Endodermal cell (in vitro differentiated cells): ENCODE results near the gene ARL16. TPM values are rescaled to one million over a fixed set of nuclear protein-coding genes. Genes with fewer than 3 reads are reported as not detected.
A peak's percentile ranks its signal among the peaks of the same experiment; 100 is the strongest.

Experiments
- DNase-seq: peaks from one replicate; pipeline ENCODE4 v3.0.0-alpha.2; 2017
- H3K27ac ChIP-seq: 2 replicates; pipeline ENCODE4 v1.5.1; 2013; ENCODE audit warnings: mild to moderate bottlenecking, low read depth, low read length, moderate library complexity
- H3K27me3 ChIP-seq: 2 replicates; pipeline ENCODE4 v1.6.1; 2013; ENCODE audit warnings: mild to moderate bottlenecking, low read length, moderate library complexity; ENCODE audit not compliant: insufficient read depth, control insufficient read depth, poor library complexity, severe bottlenecking
- H3K36me3 ChIP-seq: 2 replicates; pipeline ENCODE4 v1.7.0; 2013; ENCODE audit warnings: mild to moderate bottlenecking, low read length, moderate library complexity; ENCODE audit not compliant: control insufficient read depth, insufficient read depth
- H3K4me1 ChIP-seq: one replicate; pipeline ENCODE4 v1.7.0; 2013; ENCODE audit warnings: low read length; ENCODE audit not compliant: control insufficient read depth, insufficient read depth
- H3K4me3 ChIP-seq: 2 replicates; pipeline ENCODE4 v1.5.1; 2013; ENCODE audit warnings: mild to moderate bottlenecking, low read length, moderate library complexity
- H3K9ac ChIP-seq: 2 replicates; pipeline ENCODE4 v1.6.1; 2013; ENCODE audit warnings: mild to moderate bottlenecking, low read length, moderate library complexity; ENCODE audit not compliant: poor library complexity, severe bottlenecking; ENCODE audit errors: extremely low read depth
- H3K9me3 ChIP-seq: 2 replicates; pipeline ENCODE4 v1.6.1; 2013; ENCODE audit warnings: mild to moderate bottlenecking, low read length, moderate library complexity; ENCODE audit not compliant: control insufficient read depth
- H3K27ac Mint-ChIP-seq: 2 replicates; pipeline ENCODE4 v1.8.0; 2020; ENCODE audit warnings: mixed read lengths
- H3K27me3 Mint-ChIP-seq: 2 replicates; pipeline ENCODE4 v1.8.0; 2021; ENCODE audit warnings: mild to moderate bottlenecking, mixed read lengths; ENCODE audit not compliant: insufficient read depth
- H3K36me3 Mint-ChIP-seq: 2 replicates; pipeline ENCODE4 v1.8.0; 2020; ENCODE audit warnings: low read depth, mixed read lengths
- H3K4me1 Mint-ChIP-seq: 2 replicates; pipeline ENCODE4 v1.8.0; 2020; ENCODE audit warnings: mixed read lengths
- H3K4me3 Mint-ChIP-seq: 2 replicates; pipeline ENCODE4 v1.8.0; 2020; ENCODE audit warnings: mild to moderate bottlenecking, moderate library complexity, mixed read lengths
- H3K9me3 Mint-ChIP-seq: 2 replicates; pipeline ENCODE4 v1.8.0; 2020; ENCODE audit warnings: mild to moderate bottlenecking, mixed read lengths
- WGBS, 2 experiments: methylation state at CpG; one replicate each; pipeline versions ENCODE4 v1.1.5 to v1.1.7; 2013; ENCODE audit warnings: missing lambda C conversion rate in 2 of 2, mixed read lengths in 1 of 2; ENCODE audit not compliant: insufficient coverage in 1 of 2, insufficient read length in 1 of 2; 5-methylcytosine and 5-hydroxymethylcytosine counted together
- total RNA-seq, 2 donors: library from RNA; stranded (reverse); fragmentation: NEBNext Ultra II Directional in 1 of 2; extraction: Animal tissue kit (Norgen Biotek cat#: 25700) in 1 of 2; gene quantifications; 2 replicates in 1 of 2; 3 replicates in 1 of 2; pipeline ENCODE4 v1.2.1, GENCODE V29; 2021
- TF ChIP-seq, protein P1 (sequence below): fragments of 200-600 bp; sonication (generic); conservative IDR thresholded peaks from 2 replicates; pipeline ENCODE4 v1.5.0; 2021; ENCODE audit warnings: antibody characterized with exemption, mild to moderate bottlenecking

ARL16 gene
- total RNA-seq, 2 donors from 2014 or later = 41.2 to 47.8 TPM

DNA sequence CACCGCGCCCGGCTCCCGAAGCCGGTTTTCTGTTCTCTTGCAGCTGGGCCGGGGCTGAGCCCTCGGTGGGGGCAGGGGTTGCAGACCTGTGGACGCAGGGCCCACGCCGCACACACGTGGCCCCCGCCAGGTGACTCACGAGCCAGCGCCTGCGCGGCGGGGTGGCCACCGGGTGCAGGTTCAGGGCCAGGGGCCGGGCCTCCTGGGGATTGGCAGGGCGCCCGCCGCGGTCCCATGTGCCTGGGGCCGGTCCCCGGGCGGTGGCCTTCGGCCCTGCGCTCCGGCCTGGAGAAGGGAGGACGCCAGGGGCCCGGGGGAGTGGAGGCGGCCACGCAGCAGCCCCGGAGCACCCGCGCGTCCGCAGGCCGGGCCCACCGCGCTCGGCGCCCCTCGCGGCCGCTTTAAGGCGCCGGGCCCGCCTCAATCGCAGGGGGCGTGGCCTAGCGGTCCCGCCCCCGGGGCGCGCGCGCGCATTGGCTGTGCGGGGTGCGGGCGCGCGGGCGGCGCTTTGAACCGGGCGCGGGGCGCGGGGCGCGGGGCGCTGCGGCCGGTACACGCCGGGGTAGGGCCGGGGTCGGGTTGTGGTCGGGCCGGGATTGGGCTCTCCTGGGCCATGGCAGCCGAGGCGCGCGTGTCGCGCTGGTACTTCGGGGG, 28.3 kb upstream of the ARL16 start, which contains the start of gene SLC25A10:
SLC25A10 (plus strand) TSS at position 471 of the 654 bp plus-strand sequence; CDS start at position 614, 143 bp downstream.
- Mint-ChIP-seq H3K9me3 (no peaks in the 10 kb centered on the region), H3K4me3 (peak within 1 kb of the TSS; percentile 74), H3K36me3 (peaks cover 8% of the 10 kb centered on the region), H3K27me3 (peaks cover 3% of the 10 kb centered on the region), H3K4me1 (peaks cover 6% of the 10 kb centered on the region), H3K27ac (peak within 1 kb of the TSS; percentile 75)
- Histone ChIP-seq H3K27me3 (no peaks in the 10 kb centered on the region), H3K4me3 (peak within 1 kb of the TSS; percentile 79), H3K9me3 (no peaks in the 10 kb centered on the region), H3K27ac (no peak within 1 kb of the TSS), H3K9ac (peak within 1 kb of the TSS; percentile 57), H3K36me3 (peaks cover 14% of the 10 kb centered on the region), H3K4me1 (peaks cover 12% of the 10 kb centered on the region)
- TF ChIP-seq, protein P1, sequence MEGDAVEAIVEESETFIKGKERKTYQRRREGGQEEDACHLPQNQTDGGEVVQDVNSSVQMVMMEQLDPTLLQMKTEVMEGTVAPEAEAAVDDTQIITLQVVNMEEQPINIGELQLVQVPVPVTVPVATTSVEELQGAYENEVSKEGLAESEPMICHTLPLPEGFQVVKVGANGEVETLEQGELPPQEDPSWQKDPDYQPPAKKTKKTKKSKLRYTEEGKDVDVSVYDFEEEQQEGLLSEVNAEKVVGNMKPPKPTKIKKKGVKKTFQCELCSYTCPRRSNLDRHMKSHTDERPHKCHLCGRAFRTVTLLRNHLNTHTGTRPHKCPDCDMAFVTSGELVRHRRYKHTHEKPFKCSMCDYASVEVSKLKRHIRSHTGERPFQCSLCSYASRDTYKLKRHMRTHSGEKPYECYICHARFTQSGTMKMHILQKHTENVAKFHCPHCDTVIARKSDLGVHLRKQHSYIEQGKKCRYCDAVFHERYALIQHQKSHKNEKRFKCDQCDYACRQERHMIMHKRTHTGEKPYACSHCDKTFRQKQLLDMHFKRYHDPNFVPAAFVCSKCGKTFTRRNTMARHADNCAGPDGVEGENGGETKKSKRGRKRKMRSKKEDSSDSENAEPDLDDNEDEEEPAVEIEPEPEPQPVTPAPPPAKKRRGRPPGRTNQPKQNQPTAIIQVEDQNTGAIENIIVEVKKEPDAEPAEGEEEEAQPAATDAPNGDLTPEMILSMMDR = no peak
- DNase-seq = peak; percentile 89
- 0% methylated on average over 26 to 89 of the region's 89 CpGs for WGBS, 2 experiments

DNA sequence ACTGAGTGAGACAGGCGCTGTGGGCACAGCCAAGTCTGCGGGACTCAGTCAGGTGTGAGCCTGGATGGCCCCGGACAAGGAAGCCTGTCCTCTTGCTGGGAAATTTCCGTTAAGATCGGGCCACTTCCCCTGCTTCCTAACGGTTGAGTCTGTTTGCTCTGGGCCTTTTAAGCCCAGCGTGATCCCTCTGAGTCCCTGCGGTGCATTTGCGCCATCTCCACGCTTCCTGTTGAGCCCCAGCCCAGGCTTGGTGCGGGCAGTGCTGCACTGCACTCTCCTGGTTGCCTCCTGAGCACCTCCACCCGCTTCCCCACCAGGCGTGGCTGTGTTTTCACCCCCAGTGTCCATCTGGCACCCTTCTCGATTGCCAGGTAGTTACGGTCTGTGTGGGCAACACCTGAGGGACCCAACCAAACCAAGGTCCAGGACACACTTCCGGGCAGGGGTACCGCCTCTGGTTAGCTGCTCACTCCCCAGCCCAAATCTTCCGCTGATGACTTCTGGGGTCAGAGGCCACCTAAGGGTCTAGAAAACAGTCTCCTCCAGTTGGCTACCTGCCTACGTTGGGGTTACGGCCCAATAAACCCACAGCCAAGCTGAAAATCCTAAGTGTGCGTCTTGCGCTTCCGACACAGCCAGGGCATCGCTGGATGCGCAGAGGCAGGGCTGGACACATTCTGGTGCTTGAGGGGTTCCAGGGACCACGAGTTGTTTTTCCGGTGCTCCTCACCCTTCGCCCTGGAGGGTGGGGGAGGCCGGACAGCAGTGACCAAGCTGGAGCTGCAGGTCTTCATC, 27.1 kb upstream of the ARL16 start:
- Histone ChIP-seq H3K36me3 (peaks cover 25% of the 10 kb centered on the region), H3K27me3 (no peaks in the 10 kb centered on the region), H3K27ac (no peak overlapping the region), H3K9me3 (no peaks in the 10 kb centered on the region), H3K4me1 (peaks cover 12% of the 10 kb centered on the region), H3K9ac (no peak overlapping the region), H3K4me3 (peak overlapping the region; percentile 70)
- peak; percentile 79 for DNase-seq
- H3K27me3 Mint-ChIP-seq = peaks cover 3% of the 10 kb centered on the region
- 22 to 30% methylated on average over 25 to 29 of the region's 29 CpGs for WGBS, 2 experiments
- H3K9me3 Mint-ChIP-seq = no peaks in the 10 kb centered on the region
- TF ChIP-seq, protein P1 = no peak
- peaks cover 20% of the 10 kb centered on the region for H3K36me3 Mint-ChIP-seq
- H3K4me3 Mint-ChIP-seq = peak overlapping the region; percentile 50
- no peak overlapping the region for H3K27ac Mint-ChIP-seq
- peaks cover 6% of the 10 kb centered on the region for H3K4me1 Mint-ChIP-seq

DNA sequence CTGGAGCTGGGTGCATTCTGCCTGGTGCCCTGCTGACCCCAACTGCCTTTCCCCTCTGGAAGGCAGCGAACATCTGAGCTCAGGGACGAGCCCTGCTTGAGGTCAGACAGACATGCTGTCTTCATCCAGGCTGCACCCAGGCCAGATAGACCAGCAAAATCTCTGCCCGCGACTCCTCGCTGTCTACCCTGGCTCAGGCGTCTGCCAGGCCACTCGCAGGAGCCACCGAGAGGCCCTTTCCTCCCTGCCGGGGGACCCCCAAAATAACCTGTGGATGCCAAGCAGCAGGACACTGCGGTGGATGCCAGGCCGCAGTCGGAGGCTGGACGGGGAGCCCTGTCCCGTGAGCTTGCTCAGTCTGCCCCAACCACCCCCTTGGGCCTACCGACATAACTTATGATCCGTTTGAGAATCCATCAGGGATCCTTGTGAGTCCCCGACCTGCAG, 25.2 kb upstream of the ARL16 start:
- Histone ChIP-seq H3K9me3 (no peaks in the 10 kb centered on the region), H3K27me3 (no peaks in the 10 kb centered on the region), H3K4me3 (no peak overlapping the region), H3K36me3 (peaks cover 37% of the 10 kb centered on the region), H3K4me1 (peaks cover 12% of the 10 kb centered on the region), H3K27ac (no peak overlapping the region), H3K9ac (no peak overlapping the region)
- TF ChIP-seq, protein P1 = no peak
- H3K9me3 Mint-ChIP-seq = no peaks in the 10 kb centered on the region
- H3K27me3 Mint-ChIP-seq = peaks cover 3% of the 10 kb centered on the region
- H3K4me1 Mint-ChIP-seq = peaks cover 6% of the 10 kb centered on the region
- WGBS, 2 experiments = 87 to 93% methylated on average over 13 to 17 of the region's 17 CpGs
- H3K36me3 Mint-ChIP-seq = peaks cover 32% of the 10 kb centered on the region
- H3K27ac Mint-ChIP-seq = no peak overlapping the region
- no peak overlapping the region for H3K4me3 Mint-ChIP-seq
- DNase-seq = no peak
